IMR-90 (cell line): Measurements from ENCODE around the gene CCDC170.

Source experiments
- BHLHE40 ChIP-seq: fragments of 150-350 bp; IDR thresholded peaks from 2 replicates; pipeline ENCODE4 v1.6.1; 2016; ENCODE audit warnings: mild to moderate bottlenecking, low read depth, low read length
- CEBPB ChIP-seq: IDR thresholded peaks from 2 replicates; pipeline ENCODE4 v1.6.1; 2012; ENCODE audit warnings: low read depth, low read length, improper control_type of control experiment
- CHD1 ChIP-seq: IDR thresholded peaks from 2 replicates; pipeline ENCODE4 v1.6.1; 2012; ENCODE audit warnings: low read depth, low read length, improper control_type of control experiment
- CTCF ChIP-seq: conservative IDR thresholded peaks from 2 replicates; pipeline ENCODE4 v1.5.1; 2012; ENCODE audit warnings: mild to moderate bottlenecking, low read depth, low read length, improper control_type of control experiment
- MAFK ChIP-seq: IDR thresholded peaks from 2 replicates; pipeline ENCODE4 v1.6.1; 2012; ENCODE audit warnings: low read depth, low read length, improper control_type of control experiment
- MAZ ChIP-seq: IDR thresholded peaks from 2 replicates; pipeline ENCODE4 v1.6.1; 2012; ENCODE audit warnings: low read depth, mild to moderate bottlenecking, low read length, improper control_type of control experiment, moderate library complexity, borderline replicate concordance
- MXI1 ChIP-seq: IDR thresholded peaks from 2 replicates; pipeline ENCODE4 v1.6.1; 2012; ENCODE audit warnings: low read depth, mild to moderate bottlenecking, low read length, moderate library complexity, borderline replicate concordance
- POLR2A ChIP-seq: IDR thresholded peaks from 2 replicates; pipeline ENCODE4 v1.6.1; 2012; ENCODE audit warnings: mild to moderate bottlenecking, low read depth, low read length
- RAD21 ChIP-seq: IDR thresholded peaks from 2 replicates; pipeline ENCODE4 v1.6.1; 2012; ENCODE audit warnings: low read length, improper control_type of control experiment
- RCOR1 ChIP-seq: IDR thresholded peaks from 2 replicates; pipeline ENCODE4 v1.6.1; 2012; ENCODE audit warnings: mild to moderate bottlenecking, low read length, improper control_type of control experiment; ENCODE audit not compliant: insufficient replicate concordance
- SMC3 ChIP-seq: fragments of 150-350 bp; IDR thresholded peaks from 2 replicates; pipeline ENCODE4 v1.6.1; 2016; ENCODE audit warnings: low read depth, mild to moderate bottlenecking, antibody characterized with exemption, low read length, moderate library complexity
- TF ChIP-seq, protein P1 (sequence below): fragments of 150-350 bp; IDR thresholded peaks from 2 replicates; pipeline ENCODE4 v1.6.1; 2016; ENCODE audit warnings: low read depth, mild to moderate bottlenecking, low read length, moderate library complexity, borderline replicate concordance
- TF ChIP-seq, protein P2 (sequence below): fragments of 150-350 bp; IDR thresholded peaks from 2 replicates; pipeline ENCODE4 v1.6.1; 2017; ENCODE audit warnings: mild to moderate bottlenecking, antibody characterized with exemption, low read length, low read depth

GRCh38 chr6:151624071-151624470 lies 130.3 kb downstream of the CCDC170 start:
- no peak for TF ChIP-seq POLR2A
- no peak for TF ChIP-seq RAD21
- TF ChIP-seq SMC3 = no peak
- no peak for TF ChIP-seq CTCF
- TF ChIP-seq MAZ = no peak
- TF ChIP-seq BHLHE40 = no peak
- TF ChIP-seq RCOR1 = no peak
- TF ChIP-seq MXI1 = no peak
- TF ChIP-seq, protein P1, sequence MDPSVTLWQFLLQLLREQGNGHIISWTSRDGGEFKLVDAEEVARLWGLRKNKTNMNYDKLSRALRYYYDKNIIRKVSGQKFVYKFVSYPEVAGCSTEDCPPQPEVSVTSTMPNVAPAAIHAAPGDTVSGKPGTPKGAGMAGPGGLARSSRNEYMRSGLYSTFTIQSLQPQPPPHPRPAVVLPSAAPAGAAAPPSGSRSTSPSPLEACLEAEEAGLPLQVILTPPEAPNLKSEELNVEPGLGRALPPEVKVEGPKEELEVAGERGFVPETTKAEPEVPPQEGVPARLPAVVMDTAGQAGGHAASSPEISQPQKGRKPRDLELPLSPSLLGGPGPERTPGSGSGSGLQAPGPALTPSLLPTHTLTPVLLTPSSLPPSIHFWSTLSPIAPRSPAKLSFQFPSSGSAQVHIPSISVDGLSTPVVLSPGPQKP = no peak
- TF ChIP-seq, protein P2, sequence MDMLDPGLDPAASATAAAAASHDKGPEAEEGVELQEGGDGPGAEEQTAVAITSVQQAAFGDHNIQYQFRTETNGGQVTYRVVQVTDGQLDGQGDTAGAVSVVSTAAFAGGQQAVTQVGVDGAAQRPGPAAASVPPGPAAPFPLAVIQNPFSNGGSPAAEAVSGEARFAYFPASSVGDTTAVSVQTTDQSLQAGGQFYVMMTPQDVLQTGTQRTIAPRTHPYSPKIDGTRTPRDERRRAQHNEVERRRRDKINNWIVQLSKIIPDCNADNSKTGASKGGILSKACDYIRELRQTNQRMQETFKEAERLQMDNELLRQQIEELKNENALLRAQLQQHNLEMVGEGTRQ = no peak
- no peak for TF ChIP-seq CEBPB
- TF ChIP-seq CHD1 = no peak
- no peak for TF ChIP-seq MAFK
